Stimulated activated CD4-positive, alpha-beta T cell treated with anti-CD3 and anti-CD28 coated beads, Interleukin-2, amount 100 ng/mL, for 24 hours (primary cell): ENCODE data around the gene SLC22A2.

ENCODE experiments used
- DNase-seq, 2 donors: peaks; one replicate each; pipeline ENCODE4 v3.0.0-alpha.2; 2020

The SLC22A2 gene

GRCh38 chr6:160203522-160203921, 55.1 kb downstream of the SLC22A2 start:
- DNase-seq = no peak

DNA sequence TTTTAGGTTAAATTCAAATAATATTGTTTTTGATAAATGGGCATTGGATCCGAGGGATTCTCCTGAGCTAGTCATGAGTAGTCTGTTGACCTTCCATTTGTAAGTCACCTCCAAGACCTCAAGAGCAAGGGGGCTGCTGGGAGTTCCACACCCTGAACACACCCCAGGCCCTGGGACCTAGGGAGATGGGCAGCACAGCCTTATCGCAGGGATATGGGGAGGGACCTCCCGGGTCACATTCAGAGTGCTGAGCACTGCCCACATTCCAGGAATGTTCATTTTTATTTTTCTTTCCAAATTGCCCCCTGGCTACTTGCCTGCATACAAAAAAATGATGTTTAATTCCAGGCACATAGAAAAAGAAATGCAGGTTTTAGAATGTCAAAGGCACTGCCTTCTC, 55.5 kb downstream of the SLC22A2 start:
- no peak for DNase-seq

DNA sequence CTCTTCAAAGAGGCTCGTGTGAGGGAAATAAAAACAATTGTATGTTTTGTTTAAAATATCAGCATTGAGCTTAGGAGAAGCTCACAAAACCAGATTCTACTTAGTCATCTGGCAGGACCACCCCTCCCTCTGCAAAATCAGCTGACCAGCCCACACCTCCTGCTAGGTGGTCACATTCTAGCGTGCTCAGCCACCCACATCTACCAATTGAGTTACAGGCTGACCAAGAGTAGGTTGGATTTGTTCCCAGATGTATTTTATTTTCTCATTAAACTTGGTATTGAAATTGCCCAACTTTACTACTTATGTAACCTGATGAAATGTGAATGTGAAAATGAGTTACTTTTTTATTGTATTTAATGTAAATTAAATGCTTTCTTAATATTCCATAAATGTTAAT, 56.2 kb downstream of the SLC22A2 start:
- no peak for DNase-seq

- DNase-seq = no peak
These were observed 57.6 kb downstream of the SLC22A2 start for GRCh38 chr6:160201061-160201460.

GRCh38 chr6:160198606-160199211, 59.9 kb downstream of the SLC22A2 start:
- no peak for DNase-seq

DNA sequence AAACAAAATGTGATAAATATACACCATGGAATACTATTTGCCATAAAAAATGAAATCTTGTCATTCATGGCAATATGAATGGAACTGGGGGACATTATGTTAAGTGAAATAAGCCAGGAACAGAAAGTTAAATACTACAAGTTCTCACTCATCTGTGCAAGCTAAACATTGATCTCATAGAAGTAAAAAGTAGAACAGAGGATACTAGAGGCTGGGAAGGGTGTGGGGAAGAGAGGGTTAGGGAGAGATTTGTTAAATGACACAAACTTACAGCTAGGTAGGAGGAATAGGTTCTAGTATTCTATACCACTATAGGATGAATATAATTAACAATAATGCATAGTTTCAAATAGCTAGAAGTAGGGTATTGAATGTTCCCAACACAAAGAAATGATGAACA, 61.0 kb downstream of the SLC22A2 start:
- DNase-seq = no peak

DNA sequence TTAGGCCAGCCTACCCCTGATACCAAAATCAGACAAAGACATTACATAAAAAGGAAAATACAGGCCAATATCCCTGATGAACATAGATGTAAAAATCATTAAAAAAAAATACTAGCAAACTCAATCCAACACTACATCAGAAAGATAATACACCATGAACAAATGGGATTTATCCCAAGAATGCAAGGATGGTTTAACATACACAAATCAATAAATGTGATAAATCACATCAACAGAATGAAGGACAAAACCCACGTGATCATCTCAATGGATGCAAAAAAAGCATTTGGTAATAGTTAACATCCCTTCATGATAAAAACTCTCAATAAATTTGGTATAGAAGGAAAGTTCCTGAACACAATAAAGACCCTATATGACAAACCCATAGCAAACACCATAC, 63.8 kb downstream of the SLC22A2 start:
- DNase-seq = no peak

- no peak for DNase-seq
These were observed 65.8 kb downstream of the SLC22A2 start for GRCh38 chr6:160192840-160193239.

GRCh38 chr6:160190973-160191372, 67.6 kb downstream of the SLC22A2 start:
- no peak for DNase-seq

DNA sequence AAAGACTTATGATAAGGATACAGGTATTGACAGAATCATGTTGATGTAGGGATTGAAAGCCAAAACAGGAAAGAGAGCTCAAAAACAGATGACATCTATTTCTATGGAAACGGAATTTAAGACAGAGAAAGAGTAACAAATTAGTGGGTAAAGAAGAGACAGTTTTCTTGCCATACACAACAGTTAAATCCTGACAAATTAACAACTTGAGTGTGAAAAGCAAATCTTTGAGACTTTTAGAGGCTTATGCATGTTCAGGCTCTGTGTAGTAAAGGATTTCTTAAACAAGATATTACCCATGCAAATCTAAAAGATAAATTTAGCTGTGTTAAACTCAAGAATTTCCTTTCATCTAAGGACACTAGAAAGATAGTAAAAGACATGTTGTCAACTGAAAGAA, 68.5 kb downstream of the SLC22A2 start:
- DNase-seq = no peak

GRCh38 chr6:160188773-160189172, 69.8 kb downstream of the SLC22A2 start:
- no peak for DNase-seq

GRCh38 chr6:160180706-160181105, 77.9 kb downstream of the SLC22A2 start:
- no peak for DNase-seq

- no peak for DNase-seq
These were observed 80.3 kb downstream of the SLC22A2 start for GRCh38 chr6:160178271-160178670.

GRCh38 chr6:160177220-160177619, 81.4 kb downstream of the SLC22A2 start:
- DNase-seq = no peak

DNA sequence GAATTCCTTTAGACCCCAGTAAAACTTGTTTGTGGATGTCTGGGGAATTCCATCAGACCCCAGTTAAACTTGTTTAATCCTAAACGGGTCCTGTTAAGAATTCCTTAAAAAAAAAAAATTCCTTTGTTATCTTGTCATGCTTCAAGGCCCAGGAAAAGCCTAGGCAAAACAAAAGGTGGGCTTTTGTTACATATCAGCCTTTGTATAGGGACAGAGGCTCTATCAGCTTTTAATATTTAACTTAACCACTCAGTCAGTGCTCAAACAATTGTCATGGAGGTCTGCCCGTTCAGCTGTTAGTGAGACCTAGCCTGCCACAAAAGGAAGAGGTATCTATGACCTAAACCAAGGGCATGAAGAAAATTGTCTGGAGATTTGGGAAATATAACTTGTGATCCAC, 83.9 kb downstream of the SLC22A2 start:
- DNase-seq = no peak

GRCh38 chr6:160173806-160174527, 84.7 kb downstream of the SLC22A2 start:
- no peak for DNase-seq

DNA sequence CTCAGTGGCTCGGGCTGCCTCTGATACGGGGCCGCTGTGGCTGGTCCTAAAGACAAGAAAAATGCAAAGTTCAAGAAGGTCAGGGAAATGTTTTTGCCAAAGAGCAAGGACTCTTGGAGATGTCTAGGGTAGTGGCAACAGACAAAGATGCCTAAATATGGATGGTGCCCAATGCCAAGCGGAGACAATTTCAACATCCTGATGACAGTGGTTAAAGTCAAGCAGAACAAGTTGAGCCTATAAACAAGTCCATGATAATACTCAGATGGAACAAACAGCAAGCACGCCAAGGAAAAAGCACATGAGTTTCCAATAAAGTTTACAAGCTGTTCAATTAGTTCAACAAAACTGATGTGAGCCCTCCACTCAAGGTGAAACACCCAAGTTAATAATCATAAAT, 85.9 kb downstream of the SLC22A2 start:
- no peak for DNase-seq

GRCh38 chr6:160170018-160170680, 88.5 kb downstream of the SLC22A2 start:
- no peak for DNase-seq

GRCh38 chr6:160167604-160168399, 90.8 kb downstream of the SLC22A2 start:
- DNase-seq = no peak
